Stimulated activated CD8-positive, alpha-beta memory T cell treated with anti-CD3 and anti-CD28 coated beads, Interleukin-12 subunit alpha, Interleukin-12 subunit beta, amount 100 ng/mL, for 4 hours (primary cell): Measurements from ENCODE around the gene DKKL1.
"Not testable (repeated sequence)": the region's sequence is repeated elsewhere in the genome, so short reads cannot be mapped to it uniquely, and the experiment has no call there.

ENCODE experiments used
- DNase-seq: peaks from one replicate; pipeline ENCODE4 v3.0.0-alpha.2; 2020; ENCODE audit warnings: low read depth

Gene DKKL1

GRCh38 chr19:49362048-49362928, 1.4 kb upstream of the DKKL1 start, which contains the start of gene TEAD2:
Gene TEAD2 (minus strand): TSS chr19:49362416. CDS start chr19:49360075, 2,341 bp downstream.
- no peak for DNase-seq

- no peak for DNase-seq
Observed at GRCh38 chr19:49362929-49363267, 779 bp upstream of the DKKL1 start.

DNA sequence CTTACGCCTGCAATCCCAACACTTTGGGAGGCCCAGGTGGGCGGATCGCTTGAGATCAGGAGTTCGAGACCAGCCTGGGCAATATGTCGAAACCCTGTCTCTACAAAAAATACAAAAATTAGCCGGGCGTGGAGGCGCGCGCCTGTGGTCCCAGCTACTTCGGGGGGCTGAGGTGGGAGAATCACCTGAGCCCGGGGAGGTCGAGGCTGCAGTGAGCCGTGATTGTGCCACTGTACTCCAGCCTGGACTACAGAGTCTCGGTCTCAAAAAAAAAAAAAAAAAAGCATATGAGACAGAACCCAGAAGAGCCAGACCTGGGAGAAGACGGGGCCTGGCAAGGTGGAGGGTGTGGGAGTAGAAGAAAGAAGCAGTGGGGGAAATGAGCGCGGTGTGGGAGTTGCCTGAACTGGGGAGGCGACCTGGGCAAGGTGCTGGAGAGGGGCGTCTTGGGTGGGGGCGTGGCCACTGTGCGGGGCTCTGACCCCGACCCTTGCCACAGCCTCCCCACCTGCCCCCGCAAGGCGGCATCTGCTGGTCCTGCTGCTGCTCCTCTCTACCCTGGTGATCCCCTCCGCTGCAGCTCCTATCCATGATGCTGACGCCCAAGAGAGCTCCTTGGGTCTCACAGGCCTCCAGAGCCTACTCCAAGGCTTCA, 533 bp downstream of the DKKL1 start:
- DNase-seq, result no peak

DNA sequence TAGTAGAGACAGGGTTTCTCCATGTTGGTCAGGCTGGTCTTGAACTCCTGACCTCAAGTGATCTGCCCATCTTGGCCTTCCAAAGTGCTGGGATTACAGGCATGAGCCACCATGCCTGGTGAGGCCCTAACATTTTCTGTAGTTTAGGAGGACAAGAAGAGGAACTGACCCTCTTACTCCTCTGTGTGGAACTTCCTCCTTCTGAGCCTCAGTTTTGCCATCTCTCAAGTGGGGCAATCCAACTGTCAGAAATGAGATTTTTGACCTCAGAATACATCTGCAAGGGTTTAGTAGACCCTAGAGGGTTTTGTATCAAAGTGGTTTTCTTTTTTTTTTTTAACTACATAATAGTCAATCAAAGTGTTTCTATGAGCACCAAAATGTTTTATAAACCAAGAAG, 2.4 kb downstream of the DKKL1 start:
- no peak for DNase-seq

DNA sequence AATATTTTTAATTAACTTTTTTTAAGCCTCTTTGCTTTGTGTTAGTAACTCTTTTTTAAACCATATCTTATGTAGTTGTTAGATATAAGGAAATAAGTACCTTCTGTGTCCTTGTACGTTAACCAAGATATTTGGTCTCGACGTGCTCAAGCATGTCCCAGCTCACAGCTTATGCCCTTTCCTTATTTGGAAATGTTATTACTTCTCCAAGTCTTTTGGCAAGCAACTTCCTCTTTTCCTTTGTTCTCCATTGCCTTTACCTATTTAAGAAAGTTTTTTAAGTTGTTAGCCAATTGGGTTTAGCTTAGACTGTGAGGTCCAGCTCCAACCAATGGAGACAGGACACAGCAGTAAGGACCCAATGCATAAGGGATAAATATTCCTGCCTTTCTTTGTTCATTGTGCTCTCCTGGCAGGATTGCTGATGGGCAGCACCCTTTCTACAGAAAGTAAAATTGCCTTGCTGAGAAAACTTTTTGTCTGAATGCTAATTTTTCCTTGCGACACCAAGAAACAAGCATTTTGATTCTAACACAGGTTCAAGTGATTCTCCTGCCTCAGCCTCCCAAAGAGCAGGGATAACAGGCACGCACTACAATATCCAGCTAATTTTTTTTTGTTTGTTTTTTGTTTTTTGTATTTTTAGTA, 5.2 kb downstream of the DKKL1 start:
- no peak for DNase-seq

DNA sequence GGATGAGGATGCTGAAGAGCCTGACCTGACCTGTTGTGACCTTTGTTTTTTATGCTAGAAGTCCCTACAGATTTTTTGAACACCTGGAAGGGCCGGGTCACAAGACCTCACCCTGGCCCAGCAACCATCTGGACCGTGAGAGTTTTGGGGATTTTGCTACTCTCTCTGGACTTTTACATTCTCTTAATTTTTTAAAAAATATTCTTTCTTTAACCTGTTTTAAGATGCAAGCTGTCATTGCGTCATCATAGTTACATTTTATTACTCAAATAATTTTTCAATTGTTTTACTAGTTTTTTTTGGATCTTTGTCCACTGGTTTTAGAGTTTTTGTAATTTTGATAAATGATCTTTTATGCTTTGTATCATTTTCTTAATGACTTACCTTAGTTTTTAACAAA, 7.5 kb downstream of the DKKL1 start:
- no peak for DNase-seq

DNA sequence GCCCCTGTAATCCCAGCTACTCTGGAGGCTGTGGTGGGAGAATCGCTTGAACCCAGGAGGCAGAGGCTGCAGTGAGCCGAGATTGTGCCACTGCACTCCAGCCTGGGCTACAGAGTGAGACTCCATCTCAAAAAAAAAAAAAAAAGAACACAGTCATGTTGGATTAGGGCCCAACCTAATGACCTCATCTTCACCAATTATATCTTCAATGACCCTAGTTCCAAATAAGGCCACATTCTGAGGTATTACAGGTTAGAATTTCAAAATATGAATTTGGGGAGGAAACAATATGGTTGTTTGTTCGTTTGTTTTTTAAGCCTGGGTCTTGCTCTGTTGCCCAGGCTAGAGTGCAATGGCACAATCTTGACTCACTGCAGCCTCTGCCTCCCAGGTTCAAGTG, 9.5 kb downstream of the DKKL1 start:
- not testable (repeated sequence) for DNase-seq

DNA sequence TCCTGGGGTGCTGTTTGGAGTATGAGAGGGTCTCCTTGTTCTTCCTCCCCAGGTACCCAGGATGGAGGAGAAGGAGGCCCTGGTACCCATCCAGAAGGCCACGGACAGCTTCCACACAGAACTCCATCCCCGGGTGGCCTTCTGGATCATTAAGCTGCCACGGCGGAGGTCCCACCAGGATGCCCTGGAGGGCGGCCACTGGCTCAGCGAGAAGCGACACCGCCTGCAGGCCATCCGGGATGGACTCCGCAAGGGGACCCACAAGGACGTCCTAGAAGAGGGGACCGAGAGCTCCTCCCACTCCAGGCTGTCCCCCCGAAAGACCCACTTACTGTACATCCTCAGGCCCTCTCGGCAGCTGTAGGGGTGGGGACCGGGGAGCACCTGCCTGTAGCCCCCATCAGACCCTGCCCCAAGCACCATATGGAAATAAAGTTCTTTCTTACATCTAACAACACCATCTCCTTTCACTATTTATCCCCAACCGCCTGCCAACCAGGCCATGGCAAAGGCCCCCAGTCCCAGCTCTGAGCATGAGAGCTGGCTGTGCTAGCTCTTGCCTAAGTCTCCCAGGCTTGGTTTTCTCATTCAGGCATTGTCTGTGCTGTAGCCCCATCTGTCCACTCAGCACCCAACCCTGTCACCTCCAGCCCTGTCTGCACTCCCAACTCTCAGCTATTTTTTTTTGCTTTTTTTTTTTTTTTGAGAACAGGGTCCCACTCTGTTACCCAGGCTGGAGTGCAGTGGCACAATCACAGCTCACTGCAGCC, 11.2 kb downstream of the DKKL1 start:
- DNase-seq, result no peak

GRCh38 chr19:49378512-49378911, 14.8 kb downstream of the DKKL1 start:
- no peak for DNase-seq

- no peak for DNase-seq
Observed at GRCh38 chr19:49380391-49380790, 16.7 kb downstream of the DKKL1 start.

- no peak for DNase-seq
Observed at GRCh38 chr19:49382639-49383038, 19.0 kb downstream of the DKKL1 start.

GRCh38 chr19:49383599-49383998, 19.9 kb downstream of the DKKL1 start:
- DNase-seq, result no peak

DNA sequence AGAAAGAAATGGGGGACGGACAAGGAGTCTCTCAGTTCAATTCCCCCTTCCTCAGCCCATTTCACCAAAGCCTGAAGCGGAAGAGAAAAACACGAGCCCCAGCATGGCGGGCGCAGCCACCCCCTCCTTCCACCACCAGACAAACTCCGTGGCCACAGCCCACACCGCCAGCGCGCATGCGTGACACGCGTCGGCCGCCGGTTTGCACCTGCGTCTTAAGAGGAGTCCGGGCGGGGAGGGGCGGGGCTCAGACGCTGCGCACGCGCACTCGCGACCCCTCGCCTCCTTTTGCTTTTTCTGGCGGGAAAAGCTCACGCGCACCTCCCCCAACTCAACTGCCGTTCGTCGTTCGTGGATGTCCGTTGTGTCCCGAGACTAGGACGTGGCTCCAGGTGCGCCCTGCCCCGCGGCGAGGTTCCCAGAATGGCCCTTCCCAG, 24.3 kb downstream of the DKKL1 start, which contains the start of gene KASH5:
Gene KASH5, plus strand, starts transcription at position 314 of the 437 bp plus-strand sequence. CDS start 2,635 bp downstream, outside the sequence.
- peak; percentile 69 for DNase-seq

GRCh38 chr19:49389406-49389805, 25.7 kb downstream of the DKKL1 start:
- no peak for DNase-seq

GRCh38 chr19:49390131-49390928, 26.7 kb downstream of the DKKL1 start:
- DNase-seq, result no peak

DNA sequence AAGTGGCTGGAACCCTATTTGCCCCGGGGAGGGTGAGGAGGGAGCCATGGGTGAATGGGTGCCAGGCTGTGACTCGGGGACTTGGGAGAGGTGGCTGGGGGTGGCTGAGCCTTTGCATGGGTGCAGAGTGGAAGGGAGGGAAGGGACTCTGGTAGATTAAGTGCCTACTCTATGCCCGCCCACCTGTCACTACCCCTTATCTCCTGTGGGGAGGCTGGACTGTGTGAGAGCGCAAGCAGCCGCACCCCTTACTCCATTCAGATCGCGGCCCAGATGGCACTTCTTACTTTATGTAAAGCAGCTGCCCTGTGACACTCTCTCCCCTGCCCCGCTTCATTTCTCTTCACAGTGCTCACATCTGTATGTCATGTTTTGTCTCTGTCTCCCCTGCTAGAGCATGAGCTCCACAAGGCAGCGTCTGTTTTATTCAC, 27.3 kb downstream of the DKKL1 start:
- DNase-seq, result no peak

GRCh38 chr19:49391581-49392399, 28.1 kb downstream of the DKKL1 start:
- peak; percentile 50 for DNase-seq

- no peak for DNase-seq
Observed at GRCh38 chr19:49393881-49394280, 30.2 kb downstream of the DKKL1 start.

GRCh38 chr19:49395581-49396407, 32.1 kb downstream of the DKKL1 start:
- no peak for DNase-seq
